DMS153 (cell line): ENCODE results near the gene BTC.
"Not testable (repeated sequence)": the region's sequence is repeated elsewhere in the genome, so short reads cannot be mapped to it uniquely, and the experiment has no call there.

Experiments used
- DNase-seq: peaks from one replicate; lab custom pipeline; 2025; lab: John Stamatoyannopoulos, UW

The BTC gene

GRCh38 chr4:74794382-74795010, at the start of gene BTC:
Gene BTC, minus strand, starts transcription at chr4:74794523. Its CDS starts 198 bp downstream, at chr4:74794325.
- DNase-seq: peak; percentile 33

GRCh38 chr4:74840936-74841509, 46.7 kb upstream of the BTC start:
- DNase-seq: no peak

- no peak for DNase-seq
These were observed 44.5 kb upstream of the BTC start for GRCh38 chr4:74838746-74839370.

GRCh38 chr4:74830928-74831327, 36.6 kb upstream of the BTC start:
- no peak for DNase-seq

GRCh38 chr4:74823194-74823593, 28.9 kb upstream of the BTC start:
- DNase-seq: no peak

- DNase-seq: no peak
These were observed 28.3 kb upstream of the BTC start for GRCh38 chr4:74822603-74823002.

- no peak for DNase-seq
These were observed 27.2 kb upstream of the BTC start for GRCh38 chr4:74821541-74821940.

- DNase-seq: no peak
These were observed 19.7 kb upstream of the BTC start for GRCh38 chr4:74814052-74814451.

GRCh38 chr4:74812056-74812455, 17.7 kb upstream of the BTC start:
- DNase-seq: not testable (repeated sequence)

- DNase-seq: no peak
These were observed 11.3 kb upstream of the BTC start for GRCh38 chr4:74805601-74806000.

- DNase-seq: no peak
These were observed 6.0 kb upstream of the BTC start for GRCh38 chr4:74800310-74800709.

- no peak for DNase-seq
These were observed 2.3 kb upstream of the BTC start for GRCh38 chr4:74796631-74797030.

- peak; percentile 66 for DNase-seq
These were observed 454 bp downstream of the BTC start for GRCh38 chr4:74793757-74794381.

- no peak for DNase-seq
These were observed 3.7 kb downstream of the BTC start for GRCh38 chr4:74790652-74791051.

- no peak for DNase-seq
These were observed 4.8 kb downstream of the BTC start for GRCh38 chr4:74789518-74789917.

- no peak for DNase-seq
These were observed 16.8 kb downstream of the BTC start for GRCh38 chr4:74777531-74777930.

- no peak for DNase-seq
These were observed 21.5 kb downstream of the BTC start for GRCh38 chr4:74772783-74773182.

- DNase-seq: no peak
These were observed 22.2 kb downstream of the BTC start for GRCh38 chr4:74772106-74772505.

GRCh38 chr4:74770226-74770910, 24.0 kb downstream of the BTC start:
- DNase-seq: no peak

- no peak for DNase-seq
These were observed 25.3 kb downstream of the BTC start for GRCh38 chr4:74768857-74769525.

GRCh38 chr4:74764119-74764518, 30.2 kb downstream of the BTC start:
- DNase-seq: no peak

GRCh38 chr4:74758551-74759145, 35.7 kb downstream of the BTC start:
- DNase-seq: no peak
